Ovary (tissue), 3 donors: Measurements from ENCODE around the gene TMTC2.

Source experiments
- POLR2A ChIP-seq: fragments of 450-650 bp; IDR thresholded peaks from one replicate; pipeline ENCODE4 v1.6.1; 2017; ENCODE audit warnings: antibody characterized with exemption, mild to moderate bottlenecking, moderate library complexity
- TF ChIP-seq, protein P1 (sequence below), 3 donors: fragments of 450-650 bp in 2 of 3; fragments of 200-600 bp in 1 of 3; IDR thresholded peaks; one replicate each; pipeline versions ENCODE4 v1.5.1 to v1.8.0; 2016 to 2022; ENCODE audit warnings: antibody characterized with exemption in 3 of 3, mild to moderate bottlenecking in 1 of 3
- donor health status: DM: no; HTN: no; CAD: no.

- no peak for TF ChIP-seq POLR2A
- TF ChIP-seq, protein P1, sequence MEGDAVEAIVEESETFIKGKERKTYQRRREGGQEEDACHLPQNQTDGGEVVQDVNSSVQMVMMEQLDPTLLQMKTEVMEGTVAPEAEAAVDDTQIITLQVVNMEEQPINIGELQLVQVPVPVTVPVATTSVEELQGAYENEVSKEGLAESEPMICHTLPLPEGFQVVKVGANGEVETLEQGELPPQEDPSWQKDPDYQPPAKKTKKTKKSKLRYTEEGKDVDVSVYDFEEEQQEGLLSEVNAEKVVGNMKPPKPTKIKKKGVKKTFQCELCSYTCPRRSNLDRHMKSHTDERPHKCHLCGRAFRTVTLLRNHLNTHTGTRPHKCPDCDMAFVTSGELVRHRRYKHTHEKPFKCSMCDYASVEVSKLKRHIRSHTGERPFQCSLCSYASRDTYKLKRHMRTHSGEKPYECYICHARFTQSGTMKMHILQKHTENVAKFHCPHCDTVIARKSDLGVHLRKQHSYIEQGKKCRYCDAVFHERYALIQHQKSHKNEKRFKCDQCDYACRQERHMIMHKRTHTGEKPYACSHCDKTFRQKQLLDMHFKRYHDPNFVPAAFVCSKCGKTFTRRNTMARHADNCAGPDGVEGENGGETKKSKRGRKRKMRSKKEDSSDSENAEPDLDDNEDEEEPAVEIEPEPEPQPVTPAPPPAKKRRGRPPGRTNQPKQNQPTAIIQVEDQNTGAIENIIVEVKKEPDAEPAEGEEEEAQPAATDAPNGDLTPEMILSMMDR (IDR thresholded peaks at IDR 0.05): no peak
Observed at GRCh38 chr12:83140135-83140534, 453.4 kb downstream of the TMTC2 start.
